ENCODE results near the gene SLC22A12. TPM values are rescaled to one million over a fixed set of nuclear protein-coding genes. Genes with fewer than 3 reads are reported as not detected.
A peak's percentile ranks its signal among the peaks of the same experiment; 100 is the strongest.

SLC22A12 gene
- total and polyA plus RNA-seq, 8 donors: not detected

GRCh38 chr11:64601605-64602465 lies 10.8 kb downstream of the SLC22A12 start:
- no peak for TF ChIP-seq CTCF (IDR thresholded peaks at IDR 0.05)
- DNase-seq: peak in 1 of 6 donors; percentile 29
- Histone ChIP-seq H3K4me1 (no peaks in the 10 kb centered on the region), H3K27ac (no peak overlapping the region), H3K27me3 (no peaks in the 10 kb centered on the region), H3K9me3 (no peaks in the 10 kb centered on the region), H3K36me3 (no peaks in the 10 kb centered on the region), H3K4me3 (no peak overlapping the region)
- no peak for ATAC-seq
- intact Hi-C loops (cut with DNase I): no loop called here
- WGBS, 2 donors: 76 to 79% methylated on average over 12 of the region's 12 CpGs
- FAIRE-seq: no peak

GRCh38 chr11:64602466-64603070 lies 11.5 kb downstream of the SLC22A12 start:
- H3K4me3 ChIP-seq: no peak overlapping the region
- FAIRE-seq: no peak
- WGBS, 2 donors: 92 to 93% methylated on average over 10 of the region's 10 CpGs
- no peak overlapping the region for H3K27ac ChIP-seq
- H3K4me1 ChIP-seq: no peaks in the 10 kb centered on the region
- TF ChIP-seq CTCF (IDR thresholded peaks at IDR 0.05): no peak
- no peaks in the 10 kb centered on the region for H3K36me3 ChIP-seq
- intact Hi-C loops (cut with DNase I): no loop called here
- peak in 1 of 6 donors; percentile 61 for DNase-seq
- H3K9me3 ChIP-seq: no peaks in the 10 kb centered on the region
- no peaks in the 10 kb centered on the region for H3K27me3 ChIP-seq
- no peak for ATAC-seq

GRCh38 chr11:64603411-64604110 lies 12.5 kb downstream of the SLC22A12 start:
- H3K4me3 ChIP-seq: no peak overlapping the region
- intact Hi-C loops (cut with DNase I): no loop called here
- WGBS, 2 donors: 73 to 76% methylated on average over 10 of the region's 10 CpGs
- no peaks in the 10 kb centered on the region for H3K4me1 ChIP-seq
- no peaks in the 10 kb centered on the region for H3K9me3 ChIP-seq
- DNase-seq (peak in 1 of 6 donors; percentile 47), ATAC-seq (no peak), FAIRE-seq (no peak)
- no peak for TF ChIP-seq CTCF (IDR thresholded peaks at IDR 0.05)
- no peak overlapping the region for H3K27ac ChIP-seq
- no peaks in the 10 kb centered on the region for H3K36me3 ChIP-seq
- no peaks in the 10 kb centered on the region for H3K27me3 ChIP-seq

GRCh38 chr11:64604458-64605243 lies 13.6 kb downstream of the SLC22A12 start:
- H3K4me1 ChIP-seq: no peaks in the 10 kb centered on the region
- H3K36me3 ChIP-seq: no peaks in the 10 kb centered on the region
- H3K27ac ChIP-seq: no peak overlapping the region
- 70 to 74% methylated on average over 7 of the region's 7 CpGs for WGBS, 2 donors
- H3K9me3 ChIP-seq: no peaks in the 10 kb centered on the region
- ATAC-seq (no peak), FAIRE-seq (no peak), DNase-seq (peak in 1 of 6 donors; percentile 28)
- no peak for TF ChIP-seq CTCF (IDR thresholded peaks at IDR 0.05)
- intact Hi-C loops (cut with DNase I): no loop called here
- H3K27me3 ChIP-seq: no peaks in the 10 kb centered on the region
- H3K4me3 ChIP-seq: no peak overlapping the region

All from pancreas (tissue), 10 donors.